HG03442 (cell line): ENCODE measurements around the gene DAGLA.
A peak's percentile ranks its signal among the peaks of the same experiment; 100 is the strongest.

Experiments
- ATAC-seq: cut with Tn5 transposase; IDR thresholded peaks from one replicate; pipeline ENCODE4 v1.9.1; 2021; ENCODE audit warnings: mild to moderate bottlenecking, moderate library complexity; ENCODE audit not compliant: unreplicated experiment

The DAGLA gene

GRCh38 chr11:61690706-61691379 lies 10.7 kb downstream of the DAGLA start:
- no peak for ATAC-seq

- no peak for ATAC-seq
Measured at GRCh38 chr11:61691380-61692156, 11.4 kb downstream of the DAGLA start.

GRCh38 chr11:61693922-61694601 lies 13.9 kb downstream of the DAGLA start:
- ATAC-seq = no peak

- ATAC-seq = no peak
Measured at GRCh38 chr11:61694602-61694939, 14.4 kb downstream of the DAGLA start.

- no peak for ATAC-seq
Measured at GRCh38 chr11:61694946-61695706, 14.9 kb downstream of the DAGLA start.

- ATAC-seq = peak; percentile 68
Measured at GRCh38 chr11:61695917-61696316, 15.7 kb downstream of the DAGLA start.

GRCh38 chr11:61696602-61697001 lies 16.4 kb downstream of the DAGLA start:
- ATAC-seq = no peak

- no peak for ATAC-seq
Measured at GRCh38 chr11:61697078-61697502, 16.9 kb downstream of the DAGLA start.

- no peak for ATAC-seq
Measured at GRCh38 chr11:61697764-61698163, 17.6 kb downstream of the DAGLA start.

GRCh38 chr11:61698173-61698948 lies 18.2 kb downstream of the DAGLA start:
- ATAC-seq = no peak

- no peak for ATAC-seq
Measured at GRCh38 chr11:61699737-61700160, 19.6 kb downstream of the DAGLA start.

- ATAC-seq = no peak
Measured at GRCh38 chr11:61700212-61700611, 20.0 kb downstream of the DAGLA start.

GRCh38 chr11:61700720-61701119 lies 20.5 kb downstream of the DAGLA start:
- ATAC-seq = no peak

- ATAC-seq = no peak
Measured at GRCh38 chr11:61701242-61701886, 21.2 kb downstream of the DAGLA start.

GRCh38 chr11:61702701-61703312 lies 22.6 kb downstream of the DAGLA start:
- ATAC-seq = no peak

GRCh38 chr11:61704838-61705237 lies 24.6 kb downstream of the DAGLA start:
- ATAC-seq = no peak

- ATAC-seq = no peak
Measured at GRCh38 chr11:61706452-61707400, 26.5 kb downstream of the DAGLA start.

GRCh38 chr11:61707574-61707973 lies 27.4 kb downstream of the DAGLA start:
- no peak for ATAC-seq
